ENCODE results near the gene SMLR1.

SMLR1 gene

GRCh38 chr6:130815200-130816071 is 11.8 kb upstream of the SMLR1 start:
- H3K4me3 ChIP-seq (ENCODE audit: low read length in 2 of 2): no peak overlapping the region
- H4K91ac ChIP-seq (ENCODE audit: low read depth, low read length, poor library complexity): no peak overlapping the region
- H3K14ac ChIP-seq (ENCODE audit: low read length): no peak overlapping the region
- no peak overlapping the region for H3K9ac ChIP-seq (ENCODE audit: low read depth, low read length, poor library complexity)
- H3K36me3 ChIP-seq (replicated peaks in 1 of 2; ENCODE audit: control insufficient read depth in 2 of 2, insufficient read depth in 2 of 2, low read length in 2 of 2): no peaks in the 10 kb centered on the region
- H4K8ac ChIP-seq (ENCODE audit: low read depth, low read length): no peak overlapping the region
- no peak overlapping the region for H2BK12ac ChIP-seq (ENCODE audit: low read length)
- H3K4me1 ChIP-seq (ENCODE audit: control insufficient read depth in 2 of 2, insufficient read depth in 1 of 2, low read depth in 1 of 2, low read length in 2 of 2): no peaks in the 10 kb centered on the region
- H3K9me3 ChIP-seq (replicated peaks in 1 of 2; ENCODE audit: control insufficient read depth in 2 of 2, insufficient read depth in 1 of 2, low read depth in 1 of 2, low read length in 2 of 2): no peaks in the 10 kb centered on the region
- no peak overlapping the region for H2AFZ ChIP-seq (ENCODE audit: low read length)
- H3K18ac ChIP-seq (ENCODE audit: low read length): no peak overlapping the region
- H2BK5ac ChIP-seq (ENCODE audit: low read length): no peak overlapping the region
- no peaks in the 10 kb centered on the region for H3K79me1 ChIP-seq (ENCODE audit: low read depth, low read length)
- H3K23ac ChIP-seq (ENCODE audit: low read depth, low read length, poor library complexity): no peak overlapping the region
- DNase-seq (ENCODE audit: low spot score): no peak
- H2BK15ac ChIP-seq (ENCODE audit: low read length): no peak overlapping the region
- H3K4ac ChIP-seq (ENCODE audit: low read length): no peak overlapping the region
- H2AK5ac ChIP-seq (ENCODE audit: low read depth, low read length): no peak overlapping the region
- WGBS, 2 donors (ENCODE audit: extremely low coverage in 2 of 2, insufficient read length in 2 of 2, insufficient replicate concordance in 1 of 2): no CpG with 5 or more reads among the region's 5 CpGs
- H3K4me2 ChIP-seq (ENCODE audit: insufficient read depth, low read length, poor library complexity, severe bottlenecking): no peak overlapping the region
- no peak overlapping the region for H3K27ac ChIP-seq (replicated peaks; ENCODE audit: low read length)
- H2BK120ac ChIP-seq (ENCODE audit: low read depth, low read length): no peak overlapping the region
- no peaks in the 10 kb centered on the region for H3K27me3 ChIP-seq (ENCODE audit: control insufficient read depth in 3 of 3, insufficient read depth in 3 of 3, low read depth in 1 of 3, low read length in 3 of 3)

GRCh38 chr6:130822736-130823135 is 4.5 kb upstream of the SMLR1 start:
- Histone ChIP-seq H3K4ac (ENCODE audit: low read length) (no peak overlapping the region), H3K4me3 (ENCODE audit: low read length in 2 of 2) (no peak overlapping the region), H3K9me3 (replicated peaks in 1 of 2; ENCODE audit: control insufficient read depth in 2 of 2, insufficient read depth in 1 of 2, low read depth in 1 of 2, low read length in 2 of 2) (no peaks in the 10 kb centered on the region), H4K91ac (ENCODE audit: low read depth, low read length, poor library complexity) (no peak overlapping the region), H3K14ac (ENCODE audit: low read length) (no peak overlapping the region), H2BK12ac (ENCODE audit: low read length) (no peak overlapping the region), H4K8ac (ENCODE audit: low read depth, low read length) (no peak overlapping the region), H3K4me2 (ENCODE audit: insufficient read depth, low read length, poor library complexity, severe bottlenecking) (no peak overlapping the region), H3K27ac (replicated peaks; ENCODE audit: low read length) (no peak overlapping the region), H3K18ac (ENCODE audit: low read length) (no peak overlapping the region), H3K4me1 (ENCODE audit: control insufficient read depth in 2 of 2, insufficient read depth in 1 of 2, low read depth in 1 of 2, low read length in 2 of 2) (peaks cover 1 to 9% of the 10 kb centered on the region in 2 donors), H2BK120ac (ENCODE audit: low read depth, low read length) (no peak overlapping the region), H2BK15ac (ENCODE audit: low read length) (no peak overlapping the region), H3K23ac (ENCODE audit: low read depth, low read length, poor library complexity) (no peak overlapping the region), H2BK5ac (ENCODE audit: low read length) (no peak overlapping the region), H3K27me3 (ENCODE audit: control insufficient read depth in 3 of 3, insufficient read depth in 3 of 3, low read depth in 1 of 3, low read length in 3 of 3) (no peaks in the 10 kb centered on the region), H3K36me3 (replicated peaks in 1 of 2; ENCODE audit: control insufficient read depth in 2 of 2, insufficient read depth in 2 of 2, low read length in 2 of 2) (no peaks in the 10 kb centered on the region), H2AK5ac (ENCODE audit: low read depth, low read length) (no peak overlapping the region), H3K9ac (ENCODE audit: low read depth, low read length, poor library complexity) (no peak overlapping the region), H3K79me1 (ENCODE audit: low read depth, low read length) (no peaks in the 10 kb centered on the region), H2AFZ (ENCODE audit: low read length) (no peak overlapping the region)
- 100% methylated on average over 1 of the region's 1 CpG; no CpG with 5 or more reads in 1 of the 2 donors for WGBS, 2 donors (ENCODE audit: extremely low coverage in 2 of 2, insufficient read length in 2 of 2, insufficient replicate concordance in 1 of 2)
- DNase-seq (ENCODE audit: low spot score): no peak

- no peak overlapping the region for H3K9ac ChIP-seq (ENCODE audit: low read depth, low read length, poor library complexity)
- peaks cover 1 to 9% of the 10 kb centered on the region in 2 donors for H3K4me1 ChIP-seq (ENCODE audit: control insufficient read depth in 2 of 2, insufficient read depth in 1 of 2, low read depth in 1 of 2, low read length in 2 of 2)
- no peak overlapping the region for H2AFZ ChIP-seq (ENCODE audit: low read length)
- no peak overlapping the region for H3K4ac ChIP-seq (ENCODE audit: low read length)
- no peak overlapping the region for H4K8ac ChIP-seq (ENCODE audit: low read depth, low read length)
- H3K36me3 ChIP-seq (replicated peaks in 1 of 2; ENCODE audit: control insufficient read depth in 2 of 2, insufficient read depth in 2 of 2, low read length in 2 of 2): no peaks in the 10 kb centered on the region
- no peak overlapping the region for H3K14ac ChIP-seq (ENCODE audit: low read length)
- no peak overlapping the region for H2BK5ac ChIP-seq (ENCODE audit: low read length)
- DNase-seq (ENCODE audit: low spot score): no peak
- no CpG with 5 or more reads among the region's 5 CpGs for WGBS, 2 donors (ENCODE audit: extremely low coverage in 2 of 2, insufficient read length in 2 of 2, insufficient replicate concordance in 1 of 2)
- H3K18ac ChIP-seq (ENCODE audit: low read length): no peak overlapping the region
- no peaks in the 10 kb centered on the region for H3K9me3 ChIP-seq (replicated peaks in 1 of 2; ENCODE audit: control insufficient read depth in 2 of 2, insufficient read depth in 1 of 2, low read depth in 1 of 2, low read length in 2 of 2)
- H3K27me3 ChIP-seq (ENCODE audit: control insufficient read depth in 3 of 3, insufficient read depth in 3 of 3, low read depth in 1 of 3, low read length in 3 of 3): no peaks in the 10 kb centered on the region
- H2BK15ac ChIP-seq (ENCODE audit: low read length): no peak overlapping the region
- no peak overlapping the region for H3K4me2 ChIP-seq (ENCODE audit: insufficient read depth, low read length, poor library complexity, severe bottlenecking)
- no peak overlapping the region for H2BK12ac ChIP-seq (ENCODE audit: low read length)
- H3K79me1 ChIP-seq (ENCODE audit: low read depth, low read length): no peaks in the 10 kb centered on the region
- no peak overlapping the region for H3K4me3 ChIP-seq (ENCODE audit: low read length in 2 of 2)
- no peak overlapping the region for H2BK120ac ChIP-seq (ENCODE audit: low read depth, low read length)
- no peak overlapping the region for H3K23ac ChIP-seq (ENCODE audit: low read depth, low read length, poor library complexity)
- H4K91ac ChIP-seq (ENCODE audit: low read depth, low read length, poor library complexity): no peak overlapping the region
- H2AK5ac ChIP-seq (ENCODE audit: low read depth, low read length): no peak overlapping the region
- no peak overlapping the region for H3K27ac ChIP-seq (replicated peaks; ENCODE audit: low read length)
Observed at GRCh38 chr6:130824978-130825694, 2.1 kb upstream of the SMLR1 start.

GRCh38 chr6:130825772-130826441 is 1.3 kb upstream of the SMLR1 start:
- Histone ChIP-seq H3K18ac (ENCODE audit: low read length) (no peak overlapping the region), H4K91ac (ENCODE audit: low read depth, low read length, poor library complexity) (no peak overlapping the region), H2AFZ (ENCODE audit: low read length) (no peak overlapping the region), H3K23ac (ENCODE audit: low read depth, low read length, poor library complexity) (no peak overlapping the region), H3K4ac (ENCODE audit: low read length) (no peak overlapping the region), H2AK5ac (ENCODE audit: low read depth, low read length) (no peak overlapping the region), H3K27me3 (ENCODE audit: control insufficient read depth in 3 of 3, insufficient read depth in 3 of 3, low read depth in 1 of 3, low read length in 3 of 3) (no peaks in the 10 kb centered on the region), H2BK120ac (ENCODE audit: low read depth, low read length) (no peak overlapping the region), H3K9ac (ENCODE audit: low read depth, low read length, poor library complexity) (no peak overlapping the region), H3K9me3 (replicated peaks in 1 of 2; ENCODE audit: control insufficient read depth in 2 of 2, insufficient read depth in 1 of 2, low read depth in 1 of 2, low read length in 2 of 2) (no peaks in the 10 kb centered on the region), H2BK15ac (ENCODE audit: low read length) (no peak overlapping the region), H2BK12ac (ENCODE audit: low read length) (no peak overlapping the region), H2BK5ac (ENCODE audit: low read length) (no peak overlapping the region), H3K14ac (ENCODE audit: low read length) (no peak overlapping the region), H3K4me2 (ENCODE audit: insufficient read depth, low read length, poor library complexity, severe bottlenecking) (no peak overlapping the region), H4K8ac (ENCODE audit: low read depth, low read length) (no peak overlapping the region), H3K4me1 (ENCODE audit: control insufficient read depth in 2 of 2, insufficient read depth in 1 of 2, low read depth in 1 of 2, low read length in 2 of 2) (peaks cover 1 to 9% of the 10 kb centered on the region in 2 donors), H3K4me3 (ENCODE audit: low read length in 2 of 2) (no peak overlapping the region), H3K27ac (replicated peaks; ENCODE audit: low read length) (no peak overlapping the region), H3K79me1 (ENCODE audit: low read depth, low read length) (no peaks in the 10 kb centered on the region), H3K36me3 (replicated peaks in 1 of 2; ENCODE audit: control insufficient read depth in 2 of 2, insufficient read depth in 2 of 2, low read length in 2 of 2) (no peaks in the 10 kb centered on the region)
- no CpG with 5 or more reads among the region's 3 CpGs for WGBS, 2 donors (ENCODE audit: extremely low coverage in 2 of 2, insufficient read length in 2 of 2, insufficient replicate concordance in 1 of 2)
- no peak for DNase-seq (ENCODE audit: low spot score)

All from neuronal stem cell (in vitro differentiated cells).